PC-9 (cell line): ENCODE measurements around the gene PYROXD2.

ENCODE experiments used
- EZH2 ChIP-seq: fragments of 200-600 bp; sonication (generic); IDR thresholded peaks from 2 replicates; pipeline ENCODE4 v1.8.0; 2017; ENCODE audit warnings: antibody characterized with exemption, low read depth
- TF ChIP-seq, protein P1 (sequence below): fragments of 200-600 bp; sonication (generic); conservative IDR thresholded peaks from 2 replicates; pipeline ENCODE4 v1.6.1; 2017; ENCODE audit warnings: mixed run types, antibody characterized with exemption, mild to moderate bottlenecking, moderate library complexity

GRCh38 chr10:98432330-98432729 is 17.3 kb upstream of the PYROXD2 start:
- TF ChIP-seq, protein P1, sequence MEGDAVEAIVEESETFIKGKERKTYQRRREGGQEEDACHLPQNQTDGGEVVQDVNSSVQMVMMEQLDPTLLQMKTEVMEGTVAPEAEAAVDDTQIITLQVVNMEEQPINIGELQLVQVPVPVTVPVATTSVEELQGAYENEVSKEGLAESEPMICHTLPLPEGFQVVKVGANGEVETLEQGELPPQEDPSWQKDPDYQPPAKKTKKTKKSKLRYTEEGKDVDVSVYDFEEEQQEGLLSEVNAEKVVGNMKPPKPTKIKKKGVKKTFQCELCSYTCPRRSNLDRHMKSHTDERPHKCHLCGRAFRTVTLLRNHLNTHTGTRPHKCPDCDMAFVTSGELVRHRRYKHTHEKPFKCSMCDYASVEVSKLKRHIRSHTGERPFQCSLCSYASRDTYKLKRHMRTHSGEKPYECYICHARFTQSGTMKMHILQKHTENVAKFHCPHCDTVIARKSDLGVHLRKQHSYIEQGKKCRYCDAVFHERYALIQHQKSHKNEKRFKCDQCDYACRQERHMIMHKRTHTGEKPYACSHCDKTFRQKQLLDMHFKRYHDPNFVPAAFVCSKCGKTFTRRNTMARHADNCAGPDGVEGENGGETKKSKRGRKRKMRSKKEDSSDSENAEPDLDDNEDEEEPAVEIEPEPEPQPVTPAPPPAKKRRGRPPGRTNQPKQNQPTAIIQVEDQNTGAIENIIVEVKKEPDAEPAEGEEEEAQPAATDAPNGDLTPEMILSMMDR, result no peak
- TF ChIP-seq EZH2, result no peak
